Neural progenitor cell (in vitro differentiated cells): ENCODE results near the gene PAQR4. TPM values are rescaled to one million over a fixed set of nuclear protein-coding genes. Genes with fewer than 3 reads are reported as not detected.

Experiments
- DNase-seq: peaks from one replicate; pipeline ENCODE4 v3.0.0-alpha.2; 2016; ENCODE audit warnings: low spot score
- H2AFZ ChIP-seq: fragments of 200-600 bp; sonication (generic); replicated peaks from 2 replicates; pipeline ENCODE4 v1.6.1; 2016; ENCODE audit warnings: antibody characterized with exemption
- H3F3A ChIP-seq: fragments of 200-600 bp; sonication (generic); 2 replicates; pipeline ENCODE4 v1.6.1; 2016; ENCODE audit warnings: antibody characterized with exemption, low read depth
- H3K27ac ChIP-seq: fragments of 200-600 bp; sonication (generic); 2 replicates; pipeline ENCODE4 v1.5.1; 2016; ENCODE audit warnings: mild to moderate bottlenecking
- H3K27me3 ChIP-seq: fragments of 200-600 bp; sonication (generic); 2 replicates; pipeline ENCODE4 v1.6.1; 2016; ENCODE audit warnings: mild to moderate bottlenecking, moderate library complexity
- H3K36me3 ChIP-seq: fragments of 200-600 bp; sonication (generic); 2 replicates; pipeline ENCODE4 v1.5.1; 2016
- H3K4me1 ChIP-seq: fragments of 200-600 bp; sonication (generic); 2 replicates; pipeline ENCODE4 v1.6.1; 2016; ENCODE audit warnings: mixed run types
- H3K4me2 ChIP-seq: fragments of 200-600 bp; sonication (generic); 2 replicates; pipeline ENCODE4 v1.6.1; 2016
- H3K4me3 ChIP-seq: fragments of 200-600 bp; sonication (generic); 2 replicates; pipeline ENCODE4 v1.5.1; 2016
- H3K79me2 ChIP-seq: fragments of 200-600 bp; sonication (generic); 2 replicates; pipeline ENCODE4 v1.6.1; 2016; ENCODE audit warnings: low read depth
- H3K9ac ChIP-seq: fragments of 200-600 bp; sonication (generic); 2 replicates; pipeline ENCODE4 v1.6.1; 2016
- H3K9me3 ChIP-seq: fragments of 200-600 bp; sonication (generic); 2 replicates; pipeline ENCODE4 v1.5.1; 2016; ENCODE audit warnings: low read depth
- H4K20me1 ChIP-seq: fragments of 200-600 bp; sonication (generic); 2 replicates; pipeline ENCODE4 v1.6.1; 2016; ENCODE audit warnings: low read depth
- H3K27ac Mint-ChIP-seq: 3 replicates; pipeline ENCODE4 v1.8.0; 2021; ENCODE audit warnings: mixed read lengths
- H3K27me3 Mint-ChIP-seq: 2 replicates; pipeline ENCODE4 v1.8.0; 2022; ENCODE audit warnings: low read depth, mild to moderate bottlenecking, inconsistent platforms, moderate library complexity, mixed read lengths; ENCODE audit not compliant: insufficient read depth
- H3K36me3 Mint-ChIP-seq: 3 replicates; pipeline ENCODE4 v1.8.0; 2021; ENCODE audit warnings: mixed read lengths
- H3K4me1 Mint-ChIP-seq: 3 replicates; pipeline ENCODE4 v1.8.0; 2021; ENCODE audit warnings: mixed read lengths
- H3K4me3 Mint-ChIP-seq: 3 replicates; pipeline ENCODE4 v1.8.0; 2021; ENCODE audit warnings: mild to moderate bottlenecking, moderate library complexity, mixed read lengths
- H3K9me3 Mint-ChIP-seq: 3 replicates; pipeline ENCODE4 v1.8.0; 2020; ENCODE audit warnings: mixed read lengths
- EZH2 ChIP-seq: fragments of 200-600 bp; sonication (generic); IDR thresholded peaks from 2 replicates; pipeline ENCODE4 v1.6.1; 2017; ENCODE audit warnings: antibody characterized with exemption, mild to moderate bottlenecking, moderate library complexity
- EZH2phosphoT487 ChIP-seq: fragments of 200-600 bp; sonication (generic); IDR thresholded peaks from 2 replicates; pipeline ENCODE4 v1.6.1; 2017; ENCODE audit warnings: antibody characterized with exemption
- total RNA-seq: library from RNA; depleted of rRNA; stranded (reverse); fragments of >200 nt; gene quantifications from 2 replicates; pipeline ENCODE4 v1.2.3, GENCODE V29; 2015; ENCODE audit warnings: low replicate concordance
- TF ChIP-seq, protein P1 (sequence below): fragments of 200-600 bp; sonication (generic); IDR thresholded peaks from 2 replicates; pipeline ENCODE4 v1.5.1; 2017; ENCODE audit warnings: antibody characterized with exemption, mild to moderate bottlenecking

PAQR4 gene
- total RNA-seq, 1 donor from 2014 or later: 3.3 TPM

DNA sequence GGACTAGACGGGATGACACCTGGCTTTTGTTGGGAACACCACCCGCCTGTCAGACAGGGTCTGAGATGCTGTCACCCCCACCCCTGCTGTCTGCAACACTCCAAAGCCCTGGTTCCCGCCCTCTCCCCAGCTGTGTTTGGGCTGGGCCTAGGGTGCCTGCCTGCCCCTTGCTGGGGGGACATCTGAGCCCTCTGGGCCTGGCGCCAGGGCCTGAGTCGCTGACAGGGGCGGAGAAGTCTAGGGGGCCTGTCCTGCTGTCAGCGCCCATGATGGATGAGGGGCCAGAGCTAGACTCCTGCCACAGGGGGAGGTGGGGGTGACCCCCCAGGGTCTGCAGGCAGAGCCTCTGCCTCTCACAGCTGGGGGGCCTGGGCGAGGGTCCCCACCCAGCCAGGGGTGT, 18.7 kb downstream of the PAQR4 start:
- no peaks in the 10 kb centered on the region for H3K9me3 ChIP-seq
- Mint-ChIP-seq H3K36me3 (no peaks in the 10 kb centered on the region), H3K27me3 (peaks cover 5% of the 10 kb centered on the region), H3K4me3 (no peak overlapping the region), H3K9me3 (no peaks in the 10 kb centered on the region), H3K4me1 (peaks cover 3% of the 10 kb centered on the region), H3K27ac (no peak overlapping the region)
- H3K27me3 ChIP-seq: peaks cover 7% of the 10 kb centered on the region
- H3F3A ChIP-seq: peaks cover 14% of the 10 kb centered on the region
- no peak overlapping the region for H3K4me2 ChIP-seq
- H3K79me2 ChIP-seq: no peaks in the 10 kb centered on the region
- H3K36me3 ChIP-seq: no peaks in the 10 kb centered on the region
- H3K27ac ChIP-seq: no peak overlapping the region
- DNase-seq: no peak
- TF ChIP-seq EZH2 (no peak), EZH2phosphoT487 (no peak)
- TF ChIP-seq, protein P1, sequence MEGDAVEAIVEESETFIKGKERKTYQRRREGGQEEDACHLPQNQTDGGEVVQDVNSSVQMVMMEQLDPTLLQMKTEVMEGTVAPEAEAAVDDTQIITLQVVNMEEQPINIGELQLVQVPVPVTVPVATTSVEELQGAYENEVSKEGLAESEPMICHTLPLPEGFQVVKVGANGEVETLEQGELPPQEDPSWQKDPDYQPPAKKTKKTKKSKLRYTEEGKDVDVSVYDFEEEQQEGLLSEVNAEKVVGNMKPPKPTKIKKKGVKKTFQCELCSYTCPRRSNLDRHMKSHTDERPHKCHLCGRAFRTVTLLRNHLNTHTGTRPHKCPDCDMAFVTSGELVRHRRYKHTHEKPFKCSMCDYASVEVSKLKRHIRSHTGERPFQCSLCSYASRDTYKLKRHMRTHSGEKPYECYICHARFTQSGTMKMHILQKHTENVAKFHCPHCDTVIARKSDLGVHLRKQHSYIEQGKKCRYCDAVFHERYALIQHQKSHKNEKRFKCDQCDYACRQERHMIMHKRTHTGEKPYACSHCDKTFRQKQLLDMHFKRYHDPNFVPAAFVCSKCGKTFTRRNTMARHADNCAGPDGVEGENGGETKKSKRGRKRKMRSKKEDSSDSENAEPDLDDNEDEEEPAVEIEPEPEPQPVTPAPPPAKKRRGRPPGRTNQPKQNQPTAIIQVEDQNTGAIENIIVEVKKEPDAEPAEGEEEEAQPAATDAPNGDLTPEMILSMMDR: no peak
- peaks cover 4% of the 10 kb centered on the region for H3K4me1 ChIP-seq
- H3K9ac ChIP-seq: no peak overlapping the region
- H4K20me1 ChIP-seq: no peaks in the 10 kb centered on the region
- no peak overlapping the region for H2AFZ ChIP-seq
- no peak overlapping the region for H3K4me3 ChIP-seq

DNA sequence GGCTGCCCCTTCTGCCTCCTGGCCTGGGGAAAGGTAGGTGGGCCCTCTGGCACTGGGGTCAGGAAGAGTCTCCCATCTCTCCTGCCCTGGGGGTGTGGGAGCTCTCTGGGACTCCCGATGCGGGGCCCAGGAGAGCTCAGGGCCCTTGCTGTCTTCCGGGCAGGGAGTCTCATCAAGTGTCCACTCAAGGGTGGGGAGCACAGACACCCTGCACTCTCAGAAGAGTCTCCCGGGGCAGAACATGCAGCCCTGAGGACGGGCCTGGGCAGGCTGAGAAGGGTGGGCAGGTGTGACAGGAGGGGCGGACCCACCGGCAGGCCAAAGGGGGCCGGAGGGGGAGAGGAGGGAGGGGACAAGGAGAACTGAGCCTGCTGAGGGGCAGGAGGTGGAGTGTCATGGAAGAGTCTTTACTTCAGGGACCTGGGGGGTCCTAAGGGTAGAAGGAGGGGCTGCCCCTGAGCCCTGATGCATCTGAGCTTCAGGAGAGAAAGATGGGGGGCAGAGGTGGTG, 19.5 kb downstream of the PAQR4 start:
- H3K27me3 Mint-ChIP-seq: peaks cover 5% of the 10 kb centered on the region
- H3K79me2 ChIP-seq: no peaks in the 10 kb centered on the region
- no peak overlapping the region for H3K4me3 Mint-ChIP-seq
- peaks cover 7% of the 10 kb centered on the region for H3F3A ChIP-seq
- no peak overlapping the region for H3K27ac ChIP-seq
- peaks cover 7% of the 10 kb centered on the region for H3K27me3 ChIP-seq
- H3K4me1 Mint-ChIP-seq: no peaks in the 10 kb centered on the region
- H3K4me1 ChIP-seq: peaks cover 4% of the 10 kb centered on the region
- H3K9ac ChIP-seq: no peak overlapping the region
- no peaks in the 10 kb centered on the region for H3K36me3 Mint-ChIP-seq
- H3K4me2 ChIP-seq: no peak overlapping the region
- no peaks in the 10 kb centered on the region for H3K9me3 ChIP-seq
- no peak for DNase-seq
- no peaks in the 10 kb centered on the region for H3K9me3 Mint-ChIP-seq
- H3K36me3 ChIP-seq: no peaks in the 10 kb centered on the region
- TF ChIP-seq EZH2phosphoT487 (no peak), EZH2 (no peak)
- TF ChIP-seq, protein P1: no peak
- no peak overlapping the region for H2AFZ ChIP-seq
- H3K4me3 ChIP-seq: no peak overlapping the region
- H3K27ac Mint-ChIP-seq: no peak overlapping the region
- no peaks in the 10 kb centered on the region for H4K20me1 ChIP-seq

DNA sequence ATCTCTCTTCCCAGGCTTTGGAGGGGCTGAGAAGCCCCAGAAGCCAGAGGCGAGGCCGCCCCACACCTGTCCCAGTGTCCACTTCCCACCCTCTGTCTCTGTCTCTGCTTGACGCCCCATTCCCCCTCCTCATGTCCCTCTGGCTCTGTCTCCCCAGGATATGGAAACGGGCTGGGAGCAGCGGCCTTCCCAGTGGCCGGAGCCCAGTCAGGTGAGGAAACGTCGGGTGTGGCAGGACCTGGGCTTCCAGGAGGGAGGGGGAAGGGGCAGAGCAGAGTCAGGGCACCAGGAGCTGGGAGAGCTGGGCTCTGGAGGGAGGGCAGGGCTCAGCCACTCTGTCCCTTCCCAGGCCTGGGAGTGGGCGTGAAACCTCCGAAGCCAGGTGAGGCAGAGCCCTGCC, 21.7 kb downstream of the PAQR4 start:
- H3K36me3 Mint-ChIP-seq: no peaks in the 10 kb centered on the region
- no peak overlapping the region for H3K27ac Mint-ChIP-seq
- Histone ChIP-seq H3K36me3 (no peaks in the 10 kb centered on the region), H3K4me1 (peaks cover 4% of the 10 kb centered on the region), H4K20me1 (no peaks in the 10 kb centered on the region), H3K9ac (no peak overlapping the region), H2AFZ (no peak overlapping the region), H3K9me3 (no peaks in the 10 kb centered on the region), H3K27me3 (no peaks in the 10 kb centered on the region), H3K4me2 (no peak overlapping the region), H3K27ac (no peak overlapping the region), H3K4me3 (no peak overlapping the region), H3F3A (no peaks in the 10 kb centered on the region), H3K79me2 (no peaks in the 10 kb centered on the region)
- no peak for DNase-seq
- H3K9me3 Mint-ChIP-seq: no peaks in the 10 kb centered on the region
- no peak for TF ChIP-seq EZH2phosphoT487
- TF ChIP-seq, protein P1: no peak
- no peak for TF ChIP-seq EZH2
- H3K27me3 Mint-ChIP-seq: peaks cover 2% of the 10 kb centered on the region
- H3K4me1 Mint-ChIP-seq: no peaks in the 10 kb centered on the region
- H3K4me3 Mint-ChIP-seq: no peak overlapping the region
